B cell (primary cell): ENCODE results near the gene OGG1. TPM values are rescaled to one million over a fixed set of nuclear protein-coding genes. Genes with fewer than 3 reads are reported as not detected.

Source experiments
- ATAC-seq: fragments of 200-7000 bp; cut with Tn5 transposase; one replicate; pipeline ENCODE4 v1.10.0; 2021; ENCODE audit warnings: low read depth, mild to moderate bottlenecking, moderate number of reproducible peaks, moderate library complexity
- CTCF ChIA-PET: fragments of 350-600 bp; sonication (Branson Sonifier 250); formaldehyde crosslinking; loops from one replicate; lab custom pipeline; 2021; ENCODE audit warnings: antibody characterized with exemption, inconsistent platforms; lab: Charles Lee
- POLR2A ChIA-PET: fragments of 350-600 bp; sonication (Branson Sonifier 250); formaldehyde crosslinking; loops from one replicate; lab custom pipeline; 2021; ENCODE audit warnings: antibody characterized with exemption; lab: Charles Lee
- DNase-seq: peaks from one replicate; pipeline ENCODE4 v3.0.0; 2013
- H2AFZ ChIP-seq: 2 replicates; pipeline ENCODE4 v1.6.1; 2012; ENCODE audit warnings: mild to moderate bottlenecking, low read depth, low read length; ENCODE audit not compliant: insufficient read depth, poor library complexity, severe bottlenecking
- H3K27ac ChIP-seq, 2 donors: 1 replicate in 1 of 2; 2 replicates in 1 of 2; pipeline ENCODE4 v1.5.1; 2012 to 2013; ENCODE audit warnings: low read length in 2 of 2, mild to moderate bottlenecking in 2 of 2, moderate library complexity in 1 of 2
- H3K27me3 ChIP-seq, 4 experiments: fragments of 200-600 bp in 1 of 4; sonication (generic) in 1 of 4; replicated peaks in 1 of 4; 1 replicate in 2 of 4; 2 replicates in 2 of 4; pipeline versions ENCODE4 v1.6.1 to v1.7.0; 2013 to 2016; ENCODE audit warnings: low read length in 3 of 4, mild to moderate bottlenecking in 2 of 4, mixed read lengths in 1 of 4, moderate library complexity in 1 of 4; ENCODE audit not compliant: insufficient read depth in 4 of 4, control insufficient read depth in 3 of 4; ENCODE audit errors: control extremely low read depth in 1 of 4
- H3K36me3 ChIP-seq, 2 experiments: replicated peaks in 1 of 2; 1 replicate in 1 of 2; 2 replicates in 1 of 2; pipeline versions ENCODE4 v1.6.1 to v1.7.1; 2013; ENCODE audit warnings: low read length in 1 of 2; ENCODE audit not compliant: insufficient read depth in 2 of 2, control insufficient read depth in 1 of 2; ENCODE audit errors: control extremely low read depth in 1 of 2, extremely low read depth in 1 of 2
- H3K4me1 ChIP-seq, 2 donors: fragments of 200-600 bp in 1 of 2; sonication (generic) in 1 of 2; 1 replicate in 1 of 2; 2 replicates in 1 of 2; pipeline versions ENCODE4 v1.5.1 to v1.6.1; 2013 to 2017; ENCODE audit warnings: low read length in 2 of 2; ENCODE audit not compliant: control insufficient read depth in 2 of 2, insufficient read depth in 2 of 2
- H3K4me2 ChIP-seq: replicated peaks from 2 replicates; pipeline ENCODE3; 2012; ENCODE audit warnings: mild to moderate bottlenecking, low read depth, low read length; ENCODE audit not compliant: poor library complexity, severe bottlenecking
- H3K4me3 ChIP-seq, 5 experiments: fragments of 200-600 bp in 1 of 5; sonication (generic) in 1 of 5; 1 replicate in 3 of 5; 2 replicates in 2 of 5; pipeline versions ENCODE4 v1.5.1 to v1.7.0; 2011 to 2016; ENCODE audit warnings: low read length in 4 of 5, mild to moderate bottlenecking in 4 of 5, low read depth in 2 of 5, control low read depth in 1 of 5, moderate library complexity in 1 of 5; ENCODE audit not compliant: insufficient read depth in 1 of 5; ENCODE audit errors: control extremely low read depth in 1 of 5, extremely low read depth in 1 of 5
- H3K79me2 ChIP-seq: fragments of 200-600 bp; sonication (generic); one replicate; pipeline ENCODE4 v1.6.0; 2016; ENCODE audit warnings: low read length; ENCODE audit not compliant: control insufficient read depth, insufficient read depth
- H3K9ac ChIP-seq: fragments of 200-600 bp; sonication (generic); 2 replicates; pipeline ENCODE4 v1.6.1; 2017; ENCODE audit warnings: mild to moderate bottlenecking, low read length, moderate library complexity
- H3K9me3 ChIP-seq, 3 donors: one replicate each; pipeline versions ENCODE4 v1.6.1 to v1.7.1; 2013; ENCODE audit warnings: low read length in 2 of 3; ENCODE audit not compliant: control insufficient read depth in 2 of 3, insufficient read depth in 1 of 3; ENCODE audit errors: control extremely low read depth in 1 of 3
- H4K20me1 ChIP-seq: 2 replicates; pipeline ENCODE4 v1.6.0; 2012; ENCODE audit warnings: mild to moderate bottlenecking, low read length; ENCODE audit not compliant: insufficient read depth, control insufficient read depth, poor library complexity, severe bottlenecking
- H3K27ac Mint-ChIP-seq: one replicate; pipeline ENCODE4 v1.8.0; 2021; ENCODE audit warnings: mixed read lengths
- H3K27me3 Mint-ChIP-seq: one replicate; pipeline ENCODE4 v1.8.0; 2021; ENCODE audit warnings: mixed read lengths
- H3K4me1 Mint-ChIP-seq: one replicate; pipeline ENCODE4 v1.8.0; 2021; ENCODE audit warnings: mixed read lengths
- H3K4me3 Mint-ChIP-seq: one replicate; pipeline ENCODE4 v1.8.0; 2021; ENCODE audit warnings: mixed read lengths
- H3K9me3 Mint-ChIP-seq: one replicate; pipeline ENCODE4 v1.8.0; 2022; ENCODE audit warnings: mixed read lengths; ENCODE audit not compliant: insufficient read depth
- EZH2 ChIP-seq: IDR thresholded peaks from 2 replicates; pipeline ENCODE4 v1.6.1; 2012; ENCODE audit warnings: borderline replicate concordance, low read depth, mild to moderate bottlenecking, moderate library complexity, low read length; ENCODE audit not compliant: insufficient read depth, poor library complexity, severe bottlenecking
- WGBS: methylation state at CpG from one replicate; pipeline ENCODE4 v1.1.5; 2013; ENCODE audit warnings: missing lambda C conversion rate; ENCODE audit not compliant: insufficient coverage; 5-methylcytosine and 5-hydroxymethylcytosine counted together
- intact Hi-C: fragments of 100-400 bp; cut with micrococcal nuclease; formaldehyde crosslinking; loops from one replicate; pipeline ENCODE4 v1.10.0; 2022
- polyA plus RNA-seq: library from polyadenylated mRNA; depleted of rRNA; stranded (reverse); fragments of >200 nt; gene quantifications from 2 replicates; pipeline ENCODE4 v1.2.3, GENCODE V29; 2012
- total RNA-seq, 2 donors: library from RNA; stranded (reverse); fragments of 120-200 nt in 1 of 2; gene quantifications; 1 replicate in 1 of 2; 2 replicates in 1 of 2; pipeline versions ENCODE4 v1.2.3 to v1.2.4, GENCODE V29; 2013 to 2022
- TF ChIP-seq, protein P1 (sequence below): fragments of 200-600 bp; IDR thresholded peaks from one replicate; pipeline ENCODE4 v1.8.0; 2022; ENCODE audit warnings: antibody characterized with exemption, mild to moderate bottlenecking

OGG1 gene
- total and polyA plus RNA-seq, 2 donors (not counting 1 experiment from before 2014, with no cell fraction given): 45.6 to 81.6 TPM

DNA sequence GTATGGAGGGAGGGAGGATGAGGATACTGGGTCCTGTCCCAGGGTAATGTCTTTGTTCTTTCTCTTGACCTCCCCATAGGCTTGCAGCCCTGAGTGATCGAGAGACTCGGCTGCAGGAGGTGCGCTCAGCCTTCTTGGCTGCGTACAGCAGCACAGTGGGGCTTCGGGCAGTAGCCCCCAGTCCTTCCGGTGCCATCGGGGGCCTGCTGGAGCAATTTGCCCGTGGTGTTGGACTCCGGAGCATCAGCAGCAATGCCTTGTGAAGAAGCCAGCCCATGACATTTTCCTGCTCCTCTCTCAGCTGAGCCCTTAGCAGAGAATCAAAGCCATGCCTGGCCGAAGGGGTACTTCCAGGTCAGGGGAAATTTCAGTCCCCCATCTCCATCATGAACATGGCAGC, 48.0 kb upstream of the OGG1 start:
- H3K4me3 ChIP-seq: no peak overlapping the region
- no peak overlapping the region for H3K27ac ChIP-seq
- Mint-ChIP-seq H3K4me3 (no peak overlapping the region), H3K9me3 (no peaks in the 10 kb centered on the region), H3K4me1 (peaks cover 18% of the 10 kb centered on the region), H3K27ac (no peak overlapping the region), H3K27me3 (peaks cover 19% of the 10 kb centered on the region)
- peaks cover 46% of the 10 kb centered on the region for H4K20me1 ChIP-seq
- H3K36me3 ChIP-seq: peaks cover 1 to 54% of the 10 kb centered on the region in 2 experiments
- no peaks in the 10 kb centered on the region for H3K79me2 ChIP-seq
- no peak overlapping the region for H2AFZ ChIP-seq
- DNase-seq (no peak), ATAC-seq (no peak)
- no peak overlapping the region for H3K4me2 ChIP-seq
- H3K4me1 ChIP-seq: peaks cover 17 to 18% of the 10 kb centered on the region in 2 donors
- no peak overlapping the region for H3K9ac ChIP-seq
- WGBS: over 99% methylated on average over 10 of the region's 10 CpGs
- POLR2A ChIA-PET: no interaction called here
- intact Hi-C loops: no loop called here
- H3K9me3 ChIP-seq: peaks cover 0 to 10% (median 0%) of the 10 kb centered on the region in 3 donors
- CTCF ChIA-PET: no interaction called here
- H3K27me3 ChIP-seq: peaks cover 0 to 22% (median 8%) of the 10 kb centered on the region in 4 experiments
- TF ChIP-seq EZH2: no peak
- TF ChIP-seq, protein P1, sequence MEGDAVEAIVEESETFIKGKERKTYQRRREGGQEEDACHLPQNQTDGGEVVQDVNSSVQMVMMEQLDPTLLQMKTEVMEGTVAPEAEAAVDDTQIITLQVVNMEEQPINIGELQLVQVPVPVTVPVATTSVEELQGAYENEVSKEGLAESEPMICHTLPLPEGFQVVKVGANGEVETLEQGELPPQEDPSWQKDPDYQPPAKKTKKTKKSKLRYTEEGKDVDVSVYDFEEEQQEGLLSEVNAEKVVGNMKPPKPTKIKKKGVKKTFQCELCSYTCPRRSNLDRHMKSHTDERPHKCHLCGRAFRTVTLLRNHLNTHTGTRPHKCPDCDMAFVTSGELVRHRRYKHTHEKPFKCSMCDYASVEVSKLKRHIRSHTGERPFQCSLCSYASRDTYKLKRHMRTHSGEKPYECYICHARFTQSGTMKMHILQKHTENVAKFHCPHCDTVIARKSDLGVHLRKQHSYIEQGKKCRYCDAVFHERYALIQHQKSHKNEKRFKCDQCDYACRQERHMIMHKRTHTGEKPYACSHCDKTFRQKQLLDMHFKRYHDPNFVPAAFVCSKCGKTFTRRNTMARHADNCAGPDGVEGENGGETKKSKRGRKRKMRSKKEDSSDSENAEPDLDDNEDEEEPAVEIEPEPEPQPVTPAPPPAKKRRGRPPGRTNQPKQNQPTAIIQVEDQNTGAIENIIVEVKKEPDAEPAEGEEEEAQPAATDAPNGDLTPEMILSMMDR: no peak

DNA sequence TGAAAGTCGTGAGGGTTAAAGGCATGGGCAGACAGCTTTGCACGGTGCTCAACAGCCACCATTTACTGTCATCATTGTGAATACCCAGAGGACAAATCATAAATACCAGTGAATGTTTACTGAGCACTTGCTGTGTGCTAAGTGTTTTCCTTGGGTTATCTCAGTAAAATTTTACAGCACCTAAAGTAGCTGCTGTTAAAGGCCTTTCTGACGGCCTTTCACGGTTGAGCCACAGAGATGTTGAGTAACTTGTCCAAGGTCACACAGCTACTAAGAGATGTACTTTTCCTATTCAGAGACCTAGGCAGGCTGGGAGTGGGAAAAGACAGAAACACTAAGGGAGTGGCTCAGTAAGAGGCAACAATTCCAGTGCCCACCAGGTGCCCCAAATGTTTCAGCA, 46.5 kb upstream of the OGG1 start:
- Histone ChIP-seq H3K79me2 (no peaks in the 10 kb centered on the region), H3K4me3 (no peak overlapping the region), H2AFZ (no peak overlapping the region), H3K36me3 (peaks cover 1 to 38% of the 10 kb centered on the region in 2 experiments), H3K9me3 (peaks cover 0 to 10% (median 0%) of the 10 kb centered on the region in 3 donors), H3K27me3 (peaks cover 0 to 22% (median 8%) of the 10 kb centered on the region in 4 experiments), H3K4me1 (peaks cover 17 to 18% of the 10 kb centered on the region in 2 donors), H3K4me2 (peak overlapping the region; percentile 68), H3K27ac (no peak overlapping the region), H4K20me1 (peaks cover 32% of the 10 kb centered on the region), H3K9ac (no peak overlapping the region)
- Mint-ChIP-seq H3K4me1 (peaks cover 18% of the 10 kb centered on the region), H3K27ac (no peak overlapping the region), H3K9me3 (no peaks in the 10 kb centered on the region), H3K27me3 (peaks cover 20% of the 10 kb centered on the region), H3K4me3 (peak overlapping the region; percentile 52)
- DNase-seq: no peak
- intact Hi-C loops: no loop called here
- ChIA-PET POLR2A (no interaction called here), CTCF (interaction anchor here (1.1 kb wide), 1 partner anchor 12 kb away, joined by 3 read pairs; no protein-coding TSS in a partner anchor)
- no peak for ATAC-seq
- no peak for TF ChIP-seq EZH2
- TF ChIP-seq, protein P1: no peak
- 100% methylated on average over 1 of the region's 4 CpGs for WGBS
